T-helper 9 cell (primary cell): ENCODE results near the gene SEMA4D.
"Not testable (repeated sequence)": the region's sequence is repeated elsewhere in the genome, so short reads cannot be mapped to it uniquely, and the experiment has no call there.

Experiments
- DNase-seq: peaks from one replicate; pipeline ENCODE4 v3.0.0-alpha.2; 2020

SEMA4D gene

GRCh38 chr9:89480825-89481537, 16.9 kb downstream of the SEMA4D start:
- no peak for DNase-seq

- not testable (repeated sequence) for DNase-seq
Observed at GRCh38 chr9:89480372-89480771, 17.5 kb downstream of the SEMA4D start.

- DNase-seq = not testable (repeated sequence)
Observed at GRCh38 chr9:89479669-89480011, 18.3 kb downstream of the SEMA4D start.

GRCh38 chr9:89478821-89479668, 18.9 kb downstream of the SEMA4D start:
- DNase-seq = no peak

DNA sequence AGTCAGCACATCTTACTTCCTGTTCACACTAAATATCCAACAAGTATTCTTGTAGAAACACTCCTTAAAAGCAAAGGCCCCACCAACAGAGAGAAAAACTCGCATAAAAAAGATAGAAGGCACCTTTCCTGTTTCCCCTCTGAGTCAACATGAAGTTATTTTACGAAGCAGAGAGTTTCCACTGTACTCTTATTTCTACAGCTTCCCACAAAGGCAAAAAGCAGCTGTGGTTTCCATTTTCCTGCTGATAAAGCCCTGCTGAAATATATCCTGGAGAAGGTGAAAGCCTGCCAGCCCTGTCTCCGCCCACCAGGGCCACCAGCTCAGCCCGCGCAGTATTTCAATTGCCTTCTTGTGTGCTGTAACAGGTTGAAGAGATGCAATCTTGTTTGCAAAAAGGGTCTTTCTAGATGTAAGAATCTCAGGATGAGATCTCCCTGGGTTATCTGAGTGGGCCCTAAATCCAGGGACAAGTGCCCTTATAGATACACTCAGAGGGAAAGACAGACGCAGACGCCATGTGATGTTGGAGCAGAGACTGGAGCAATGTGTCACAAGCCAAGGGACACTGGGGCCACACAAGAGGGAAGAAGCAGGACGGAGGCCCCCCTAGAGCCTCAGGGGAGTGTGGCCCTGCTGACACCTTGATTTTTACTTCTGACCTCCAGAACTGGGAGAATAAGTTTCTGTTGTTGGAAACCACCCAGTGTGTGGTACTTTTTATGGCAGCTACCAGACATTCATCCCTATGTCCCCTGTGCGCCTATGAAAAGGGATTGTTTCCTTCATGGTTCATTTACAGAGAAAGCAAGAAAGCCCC, 19.9 kb downstream of the SEMA4D start:
- DNase-seq = no peak

DNA sequence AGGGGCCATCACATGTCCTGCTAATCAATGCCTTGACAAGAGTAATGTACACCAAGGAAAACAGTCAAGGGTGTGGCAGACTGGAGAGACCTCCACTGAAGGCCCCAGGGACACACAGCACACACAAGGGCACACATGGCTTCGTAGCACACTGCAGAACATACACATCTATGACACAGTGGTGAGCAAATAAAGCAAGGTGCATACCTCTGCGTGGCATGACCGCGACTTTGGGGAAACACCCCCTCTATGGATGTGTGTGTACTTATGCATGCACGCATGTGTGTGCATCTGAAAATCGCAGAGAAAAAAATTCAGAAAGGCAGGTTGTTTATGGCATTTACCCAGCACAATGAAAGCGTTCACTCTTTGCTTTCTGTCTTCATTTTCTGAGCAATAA, 20.5 kb downstream of the SEMA4D start:
- DNase-seq = no peak

DNA sequence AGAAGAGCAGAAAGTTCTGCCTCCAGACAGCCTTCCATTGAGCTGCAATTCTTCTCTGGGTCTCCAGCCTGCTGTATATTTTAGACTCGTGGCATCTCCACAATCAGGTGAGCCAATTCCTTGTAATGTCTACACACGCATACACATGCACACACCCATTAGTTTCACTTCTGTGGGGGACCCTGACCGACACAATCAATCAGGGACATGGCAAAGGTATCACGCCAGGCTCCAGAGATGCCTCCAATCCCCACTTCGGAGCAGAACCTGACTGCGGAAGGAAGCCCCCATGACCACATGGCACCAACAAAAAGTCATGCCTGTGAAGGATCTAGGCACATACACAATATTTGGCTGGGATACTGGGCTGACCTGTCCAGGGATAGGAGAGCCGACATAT, 21.4 kb downstream of the SEMA4D start:
- DNase-seq = no peak

GRCh38 chr9:89475891-89476440, 21.9 kb downstream of the SEMA4D start:
- DNase-seq = no peak

DNA sequence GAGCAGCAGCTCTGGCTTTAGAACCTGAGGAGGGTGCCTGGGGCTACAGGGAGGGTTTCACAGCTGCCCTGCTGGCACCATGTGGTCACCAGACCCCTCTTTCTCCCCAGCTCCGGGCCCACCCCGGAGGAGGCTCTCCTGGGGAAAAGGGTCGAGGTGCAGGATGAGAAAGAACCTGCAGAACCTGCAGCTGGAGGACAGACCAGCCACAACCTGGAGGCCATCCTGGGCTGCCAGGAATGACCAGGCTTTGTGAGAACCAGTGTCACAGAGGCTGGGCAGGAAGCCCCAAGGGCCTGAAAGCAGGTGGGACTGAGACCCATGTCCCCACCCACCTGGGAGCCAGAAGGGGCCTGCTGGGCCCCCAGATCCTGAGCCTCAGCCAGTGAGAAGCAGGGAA, 23.0 kb downstream of the SEMA4D start:
- DNase-seq = no peak

DNA sequence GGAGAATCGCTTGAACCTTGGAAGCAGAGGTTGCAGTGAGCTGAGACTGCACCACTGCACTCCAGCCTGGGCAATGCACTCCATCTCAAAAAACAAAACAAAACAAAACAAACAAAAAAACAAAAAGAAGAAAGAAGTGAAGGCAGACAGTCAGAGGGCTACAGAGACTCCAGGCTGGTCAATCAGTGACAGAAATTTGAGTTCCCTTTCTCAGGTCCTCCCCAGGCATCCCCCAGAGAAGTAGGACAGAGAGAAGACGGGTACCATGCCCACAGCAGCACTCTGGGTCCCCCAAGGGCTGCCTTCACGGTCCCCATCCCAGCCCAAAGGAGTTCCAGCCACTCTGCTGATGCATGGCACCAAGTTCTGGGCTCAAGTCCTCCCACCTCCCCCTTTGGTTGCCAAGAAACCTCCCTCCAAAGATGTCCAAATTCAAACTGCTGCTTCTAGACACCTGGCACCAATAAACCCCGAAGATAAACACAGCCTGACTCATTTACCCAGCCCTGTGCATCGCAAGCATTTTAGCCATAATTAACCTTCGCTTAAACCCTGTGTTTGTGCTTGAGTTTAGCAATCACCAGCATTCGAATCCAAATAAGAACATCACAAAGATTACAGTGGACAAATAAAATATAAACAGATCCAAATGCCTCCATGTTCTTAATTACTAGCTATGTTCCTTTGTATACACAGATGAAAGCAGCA, 24.0 kb downstream of the SEMA4D start:
- no peak for DNase-seq

DNA sequence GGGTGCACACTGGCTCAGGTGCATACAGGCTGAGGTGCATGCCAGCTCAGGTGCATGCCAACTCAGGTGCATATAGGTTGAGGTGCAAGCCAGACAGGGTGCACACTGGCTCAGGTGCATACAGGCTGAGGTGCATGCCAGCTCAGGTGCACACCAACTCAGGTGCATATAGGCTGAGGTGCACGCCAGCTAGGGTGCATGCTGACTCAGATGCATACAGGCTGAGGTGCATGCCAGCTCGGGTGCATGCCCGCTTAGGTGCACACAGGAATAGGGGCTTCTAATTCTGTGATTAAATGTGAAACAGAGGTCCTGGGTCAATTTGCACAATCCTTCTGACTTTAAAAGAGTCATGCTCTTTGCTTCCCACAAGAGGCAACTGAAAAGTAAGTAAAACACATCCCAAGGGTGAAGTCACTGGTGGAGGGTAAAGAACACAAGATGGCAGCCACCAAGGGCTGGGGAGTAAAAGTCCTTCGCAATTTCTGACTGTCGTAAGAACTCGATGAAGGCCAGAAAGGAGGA, 26.1 kb downstream of the SEMA4D start:
- not testable (repeated sequence) for DNase-seq

- DNase-seq = no peak
Observed at GRCh38 chr9:89471390-89471789, 26.5 kb downstream of the SEMA4D start.

GRCh38 chr9:89470224-89470839, 27.6 kb downstream of the SEMA4D start:
- no peak for DNase-seq

- no peak for DNase-seq
Observed at GRCh38 chr9:89469003-89469402, 28.9 kb downstream of the SEMA4D start.

GRCh38 chr9:89468281-89468960, 29.5 kb downstream of the SEMA4D start:
- no peak for DNase-seq

GRCh38 chr9:89467278-89467625, 30.7 kb downstream of the SEMA4D start:
- no peak for DNase-seq

GRCh38 chr9:89466451-89467277, 31.2 kb downstream of the SEMA4D start:
- DNase-seq = no peak

GRCh38 chr9:89465726-89466308, 32.1 kb downstream of the SEMA4D start:
- no peak for DNase-seq

GRCh38 chr9:89465001-89465451, 32.9 kb downstream of the SEMA4D start:
- DNase-seq = no peak
